Measurements from ENCODE around the gene ASTN1. TPM values are rescaled to one million over a fixed set of nuclear protein-coding genes. Genes with fewer than 3 reads are reported as not detected.

ASTN1 gene
- total and polyA plus RNA-seq, 12 donors = 0.14 to 0.88 (median 0.34) TPM

DNA sequence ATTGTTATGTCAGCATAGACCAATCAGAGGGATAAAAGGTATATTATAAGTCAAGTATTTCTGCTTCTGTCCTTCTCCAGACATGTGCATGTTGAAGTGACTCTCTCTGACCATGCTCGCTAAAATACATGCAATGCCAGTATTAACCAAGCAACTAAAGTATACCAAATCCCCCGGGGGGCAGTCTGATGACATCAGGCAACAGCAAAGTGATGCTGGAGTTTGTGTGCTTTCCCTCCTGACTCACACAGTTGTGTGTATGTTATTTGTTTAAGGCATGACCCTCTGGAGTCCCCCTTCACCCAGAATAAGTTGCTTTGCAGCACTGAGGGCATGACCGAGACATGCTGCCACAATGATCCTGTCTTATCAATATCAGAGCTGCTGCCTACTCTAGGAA, 8.4 kb upstream of the ASTN1 start:
- peaks cover 0 to 65% (median 52%) of the 10 kb centered on the region in 7 donors for H3K27me3 ChIP-seq
- WGBS, 2 donors = 79 to 83% methylated on average over 3 of the region's 3 CpGs
- H3K27ac ChIP-seq = no peak overlapping the region
- H3K4me1 ChIP-seq = peaks cover 0 to 14% (median 10%) of the 10 kb centered on the region in 9 donors
- peaks cover 0 to 5% (median 0%) of the 10 kb centered on the region in 11 donors for H3K9me3 ChIP-seq
- DNase-seq (no peak), ATAC-seq (no peak)
- intact Hi-C loops (cut with DNase I) = no loop called here
- TF ChIP-seq, protein P1, sequence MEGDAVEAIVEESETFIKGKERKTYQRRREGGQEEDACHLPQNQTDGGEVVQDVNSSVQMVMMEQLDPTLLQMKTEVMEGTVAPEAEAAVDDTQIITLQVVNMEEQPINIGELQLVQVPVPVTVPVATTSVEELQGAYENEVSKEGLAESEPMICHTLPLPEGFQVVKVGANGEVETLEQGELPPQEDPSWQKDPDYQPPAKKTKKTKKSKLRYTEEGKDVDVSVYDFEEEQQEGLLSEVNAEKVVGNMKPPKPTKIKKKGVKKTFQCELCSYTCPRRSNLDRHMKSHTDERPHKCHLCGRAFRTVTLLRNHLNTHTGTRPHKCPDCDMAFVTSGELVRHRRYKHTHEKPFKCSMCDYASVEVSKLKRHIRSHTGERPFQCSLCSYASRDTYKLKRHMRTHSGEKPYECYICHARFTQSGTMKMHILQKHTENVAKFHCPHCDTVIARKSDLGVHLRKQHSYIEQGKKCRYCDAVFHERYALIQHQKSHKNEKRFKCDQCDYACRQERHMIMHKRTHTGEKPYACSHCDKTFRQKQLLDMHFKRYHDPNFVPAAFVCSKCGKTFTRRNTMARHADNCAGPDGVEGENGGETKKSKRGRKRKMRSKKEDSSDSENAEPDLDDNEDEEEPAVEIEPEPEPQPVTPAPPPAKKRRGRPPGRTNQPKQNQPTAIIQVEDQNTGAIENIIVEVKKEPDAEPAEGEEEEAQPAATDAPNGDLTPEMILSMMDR (IDR thresholded peaks at IDR 0.05) = no peak
- no peak overlapping the region for H3K4me3 ChIP-seq
- no peaks in the 10 kb centered on the region for H3K36me3 ChIP-seq

DNA sequence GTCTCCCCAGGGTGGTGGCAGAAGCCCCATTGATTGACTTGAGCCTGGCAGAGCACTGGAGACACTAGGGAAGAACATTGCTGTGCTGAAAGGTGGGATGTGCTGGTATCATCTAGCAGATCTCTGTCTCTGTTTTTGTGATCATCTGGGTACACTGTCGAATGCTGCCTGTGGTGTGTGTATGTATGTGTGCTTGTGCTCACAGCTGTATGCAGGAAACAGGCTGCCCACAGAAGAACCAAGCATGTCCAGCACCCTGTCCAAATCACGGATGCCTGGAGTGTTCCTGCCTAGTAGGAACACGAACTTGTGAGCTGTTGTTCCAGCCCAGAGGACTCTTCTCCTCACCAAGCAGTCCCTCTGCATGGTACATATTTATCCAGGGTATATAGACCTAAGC, 7.8 kb upstream of the ASTN1 start:
- DNase-seq (no peak), ATAC-seq (no peak)
- Histone ChIP-seq H3K27me3 (peaks cover 0 to 71% (median 56%) of the 10 kb centered on the region in 7 donors), H3K9me3 (peaks cover 0 to 5% (median 0%) of the 10 kb centered on the region in 11 donors), H3K4me3 (no peak overlapping the region), H3K27ac (no peak overlapping the region), H3K4me1 (peaks cover 0 to 14% (median 10%) of the 10 kb centered on the region in 9 donors), H3K36me3 (no peaks in the 10 kb centered on the region)
- 62 to 65% methylated on average over 3 of the region's 3 CpGs for WGBS, 2 donors
- TF ChIP-seq, protein P1 (IDR thresholded peaks at IDR 0.05) = no peak
- intact Hi-C loops (cut with DNase I) = no loop called here

DNA sequence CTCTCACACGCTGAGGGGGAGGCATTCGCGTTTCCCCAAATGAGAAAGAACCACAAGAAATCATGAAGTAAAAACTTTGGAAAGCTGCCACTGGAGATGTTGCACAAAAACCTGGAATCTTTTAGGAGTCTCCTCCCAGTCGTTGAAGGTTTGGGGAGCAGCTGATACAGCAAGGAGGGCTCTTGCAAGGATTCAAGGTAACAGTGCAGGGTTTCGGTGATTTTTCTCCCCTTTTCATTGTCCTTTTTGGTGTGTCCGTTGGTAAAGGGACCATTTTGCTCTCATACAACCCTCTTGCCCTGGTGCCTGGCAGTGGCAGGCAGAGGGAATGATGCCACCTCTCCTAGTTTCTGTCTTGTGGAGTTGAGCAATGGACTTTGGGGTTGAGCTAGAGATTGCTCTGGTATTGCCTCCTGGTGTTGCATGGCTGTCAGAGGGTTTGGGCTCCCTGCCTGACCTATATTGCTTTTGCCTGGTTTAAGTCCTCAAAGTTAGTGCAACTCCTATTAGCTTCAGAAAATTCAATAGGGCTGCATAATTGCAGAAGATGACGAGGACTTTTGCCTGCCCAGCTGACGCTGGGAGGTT, 7.1 kb upstream of the ASTN1 start:
- ATAC-seq = no peak

DNA sequence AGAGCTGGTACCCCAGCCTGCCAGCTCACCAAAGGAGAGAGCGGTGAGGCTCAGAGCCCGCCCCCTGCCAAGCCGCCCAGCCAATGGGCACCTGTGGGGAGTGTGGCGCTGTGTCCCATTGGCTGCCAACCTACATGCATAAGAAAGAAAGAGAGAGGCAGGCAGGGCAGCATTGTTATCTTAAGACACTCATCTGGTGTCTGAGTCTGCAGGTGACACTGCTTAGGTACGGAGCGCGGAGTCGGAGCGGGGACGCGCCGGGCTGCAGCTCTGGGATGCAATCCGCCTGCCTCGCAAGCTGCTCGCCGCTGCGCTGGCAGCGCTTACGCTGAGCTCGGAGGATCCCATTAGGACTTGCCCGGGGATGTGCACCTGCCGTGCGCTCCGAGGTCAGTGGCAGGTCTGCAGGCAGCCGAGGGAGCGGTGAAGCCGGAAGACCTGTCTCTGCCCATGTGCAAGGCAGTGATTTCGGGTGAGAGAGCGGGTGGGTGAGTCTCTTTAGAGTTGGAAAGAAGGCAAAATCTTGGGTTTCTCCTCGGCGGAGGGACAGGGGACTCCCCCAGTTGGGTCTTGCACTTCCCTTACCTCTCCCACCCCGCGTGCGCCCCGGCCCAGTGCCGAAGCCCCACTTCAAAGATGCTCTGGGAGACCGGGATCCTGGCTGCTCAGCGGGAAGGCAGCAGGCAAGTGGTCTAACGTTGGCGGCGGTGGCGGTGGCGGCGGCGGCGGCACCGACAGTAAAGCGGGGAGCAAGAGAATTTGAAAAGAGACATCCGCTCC, 6.4 kb upstream of the ASTN1 start, which contains the start of gene BRINP2:
BRINP2 (plus strand) TSS at position 203 of the 780 bp plus-strand sequence. CDS start 58,919 bp downstream, outside the sequence.
- TF ChIP-seq, protein P1 (IDR thresholded peaks at IDR 0.05) = no peak
- peaks cover 0 to 79% (median 68%) of the 10 kb centered on the region in 7 donors for H3K27me3 ChIP-seq

More for the DNA sequence above, 7.1 kb upstream of the ASTN1 start:
- H3K36me3 ChIP-seq = no peaks in the 10 kb centered on the region
- intact Hi-C loops (cut with DNase I) = no loop called here
- peaks cover 0 to 76% (median 63%) of the 10 kb centered on the region in 7 donors for H3K27me3 ChIP-seq
- no peak for DNase-seq
- 14 to 16% methylated on average over 8 of the region's 8 CpGs for WGBS, 2 donors
- H3K9me3 ChIP-seq = peaks cover 0 to 2% (median 0%) of the 10 kb centered on the region in 11 donors
- TF ChIP-seq, protein P1 (IDR thresholded peaks at IDR 0.05) = no peak
- H3K27ac ChIP-seq = no peak overlapping the region
- H3K4me3 ChIP-seq = peak overlapping the region in 8 of 10 donors; percentile 32 to 54 (median 52)
- H3K4me1 ChIP-seq = peaks cover 0 to 14% (median 10%) of the 10 kb centered on the region in 9 donors

More for the DNA sequence above, 6.4 kb upstream of the ASTN1 start, which contains the start of gene BRINP2:
- Histone ChIP-seq H3K4me3 (peak within 1 kb of the TSS; percentile 4 to 54 (median 48)), H3K4me1 (peaks cover 0 to 14% (median 10%) of the 10 kb centered on the region in 9 donors), H3K9me3 (no peaks in the 10 kb centered on the region), H3K27ac (no peak within 1 kb of the TSS), H3K36me3 (no peaks in the 10 kb centered on the region)
- DNase-seq (peak; percentile 35 to 50), ATAC-seq (peak; percentile 66 to 96 (median 89))
- WGBS, 2 donors = 2% methylated on average over 49 of the region's 49 CpGs
- intact Hi-C loops (cut with DNase I) = no loop called here
